Thyroid gland (tissue), 4 donors: ENCODE results near the gene CHAF1A. TPM values are rescaled to one million over a fixed set of nuclear protein-coding genes. Genes with fewer than 3 reads are reported as not detected.

Experiments used
- DNase-seq, 2 donors: peaks; one replicate each; pipeline ENCODE4 v3.0.0-alpha.2; 2019
- H3K27ac ChIP-seq, 3 donors: fragments of 200-600 bp; sonication (generic); 1 replicate in 2 of 3; 2 replicates in 1 of 3; pipeline ENCODE4 v1.5.1; 2016 to 2019; ENCODE audit warnings: mild to moderate bottlenecking in 1 of 3, moderate library complexity in 1 of 3
- H3K27me3 ChIP-seq: fragments of 200-600 bp; sonication (generic); one replicate; pipeline ENCODE4 v1.5.1; 2019
- H3K36me3 ChIP-seq, 2 donors: fragments of 200-600 bp; sonication (generic); one replicate each; pipeline ENCODE4 v1.5.1; 2016 to 2019
- H3K4me1 ChIP-seq, 2 donors: fragments of 200-600 bp; sonication (generic); one replicate each; pipeline ENCODE4 v1.5.1; 2017 to 2019
- H3K4me3 ChIP-seq, 3 donors: fragments of 200-600 bp; sonication (generic); replicated peaks in 1 of 3; 1 replicate in 2 of 3; 2 replicates in 1 of 3; pipeline ENCODE4 v1.5.1; 2016; ENCODE audit warnings: mild to moderate bottlenecking in 1 of 3
- H3K9me3 ChIP-seq: fragments of 200-600 bp; sonication (generic); one replicate; pipeline ENCODE4 v1.5.1; 2017
- CTCF ChIP-seq, 6 experiments: fragments of 200-600 bp in 3 of 6; fragments of 450-650 bp in 3 of 6; sonication (generic) in 3 of 6; IDR thresholded peaks; one replicate each; pipeline ENCODE4 v1.5.1; 2016 to 2019; ENCODE audit warnings: antibody characterized with exemption in 6 of 6, mild to moderate bottlenecking in 2 of 6, inconsistent platforms in 1 of 6, moderate library complexity in 1 of 6
- POLR2A ChIP-seq, 2 donors: fragments of 450-650 bp; IDR thresholded peaks; one replicate each; pipeline ENCODE4 v1.6.1; 2017; ENCODE audit warnings: antibody characterized with exemption in 2 of 2, mild to moderate bottlenecking in 2 of 2, moderate library complexity in 1 of 2
- WGBS, 2 donors: methylation state at CpG; one replicate each; pipeline ENCODE4 v1.1.5; 2017; 5-methylcytosine and 5-hydroxymethylcytosine counted together
- intact Hi-C: fragments of 100-400 bp; cut with DNase I; formaldehyde crosslinking; loops from one replicate; pipeline ENCODE4 v1.15.1; 2023
- microRNA-seq: library from miRNA; unstranded; fragments of <30 nt; microRNA quantifications from one replicate; pipeline ENCODE4, GENCODE V29; 2016
- small RNA-seq: library from RNA; depleted of rRNA; stranded (forward); fragments of <200 nt; gene quantifications from one replicate; pipeline ENCODE3, GENCODE V24; 2016
- total RNA-seq, 4 donors: library from RNA; depleted of rRNA; stranded (reverse); fragments of >200 nt; gene quantifications; one replicate each; pipeline ENCODE4 v1.2.3, GENCODE V29; 2016

CHAF1A gene
- total RNA-seq, 4 donors from 2014 or later, result 4.1 to 5.1 (median 4.4) TPM

DNA sequence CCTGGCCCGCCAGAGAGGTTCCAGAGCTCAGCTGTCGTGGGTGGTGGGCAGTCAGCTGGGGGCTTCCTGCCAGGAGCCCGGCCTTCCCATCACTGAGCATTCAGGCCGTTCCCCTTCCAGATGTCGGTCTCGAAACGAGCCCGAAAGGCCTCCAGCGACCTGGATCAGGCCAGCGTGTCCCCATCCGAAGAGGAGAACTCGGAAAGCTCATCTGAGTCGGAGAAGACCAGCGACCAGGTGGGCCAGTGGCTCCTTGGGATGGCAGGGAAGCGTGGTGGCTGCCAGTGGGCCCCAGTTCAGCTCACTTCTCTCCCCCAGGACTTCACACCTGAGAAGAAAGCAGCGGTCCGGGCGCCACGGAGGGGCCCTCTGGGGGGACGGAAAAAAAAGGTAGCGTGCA is 89.0 kb downstream of the CHAF1A start:
- Histone ChIP-seq H3K9me3 (no peaks in the 10 kb centered on the region), H3K4me3 (no peak overlapping the region), H3K27me3 (no peaks in the 10 kb centered on the region), H3K4me1 (no peaks in the 10 kb centered on the region), H3K27ac (no peak overlapping the region), H3K36me3 (peaks cover 33 to 64% of the 10 kb centered on the region in 2 donors)
- WGBS, 2 donors, result 93 to 98% methylated on average over 19 to 21 of the region's 21 CpGs
- DNase-seq, result no peak
- intact Hi-C loops, result no loop called here
- no peak for TF ChIP-seq POLR2A (IDR thresholded peaks at IDR 0.05)
- no peak for TF ChIP-seq CTCF (IDR thresholded peaks at IDR 0.05)

- intact Hi-C loops, result no loop called here
- H3K36me3 ChIP-seq, result peaks cover 36 to 72% of the 10 kb centered on the region in 2 donors
- no peak for TF ChIP-seq POLR2A (IDR thresholded peaks at IDR 0.05)
- no peak for TF ChIP-seq CTCF (IDR thresholded peaks at IDR 0.05)
- DNase-seq, result no peak
- H3K27ac ChIP-seq, result no peak overlapping the region
- 89 to 94% methylated on average over 3 of the region's 3 CpGs for WGBS, 2 donors
- H3K9me3 ChIP-seq, result no peaks in the 10 kb centered on the region
- H3K4me3 ChIP-seq, result no peak overlapping the region
- no peaks in the 10 kb centered on the region for H3K4me1 ChIP-seq
- no peaks in the 10 kb centered on the region for H3K27me3 ChIP-seq
Observed at GRCh38 chr19:4492337-4493103, 90.1 kb downstream of the CHAF1A start.

Small RNA genes lying within 50 kb of the gene (microRNA-seq; reads per million reads assigned to microRNA genes)
- not detected for gene MIR4746

Small RNA genes lying within 50 kb of the gene (small RNA-seq; reads per million reads assigned to genes)
- not detected for gene MIR4746

Other genes with a start within 250 kb of the CHAF1A start
- not detected for gene CREB3L3, start 249.0 kb upstream of the CHAF1A start, total RNA-seq
- gene SIRT6, start 220.1 kb upstream of the CHAF1A start, total RNA-seq, result 10 to 100 TPM; 11.9 to 39.3 (median 20.0) TPM
- 1 to 10 TPM in 1 of 4 donors, under 1 TPM in 3; 0.54 to 1.2 (median 0.77) TPM for gene ANKRD24, start 220.0 kb upstream of the CHAF1A start, total RNA-seq
- gene EBI3, start 173.1 kb upstream of the CHAF1A start, total RNA-seq, result 1 to 10 TPM in 3 of 4 donors, under 1 TPM in 1; 0.49 to 4.5 (median 2.0) TPM
- 10 to 100 TPM; 25.9 to 34.1 (median 31.3) TPM for gene YJU2, start 155.6 kb upstream of the CHAF1A start, total RNA-seq
- not detected for gene SHD, start 123.4 kb upstream of the CHAF1A start, total RNA-seq
- gene TMIGD2, start 100.3 kb upstream of the CHAF1A start, total RNA-seq, result not detected
- not detected for gene FSD1, start 98.0 kb upstream of the CHAF1A start, total RNA-seq
- gene STAP2, start 63.8 kb upstream of the CHAF1A start, total RNA-seq, result 10 to 100 TPM; 12.1 to 50.6 (median 29.7) TPM
- gene MPND, start 59.1 kb upstream of the CHAF1A start, total RNA-seq, result 10 to 100 TPM in 2 of 4 donors, 1 to 10 TPM in 2; 5.6 to 10.5 (median 9.3) TPM
- gene SH3GL1, start 2.1 kb upstream of the CHAF1A start, total RNA-seq, result 10 to 100 TPM; 33.1 to 42.4 (median 36.7) TPM
- gene UBXN6, start 55.2 kb downstream of the CHAF1A start, total RNA-seq, result 100 to 1,000 TPM in 2 of 4 donors, 10 to 100 TPM in 2; 90.1 to 187 (median 106) TPM
- gene HDGFL2, start 69.7 kb downstream of the CHAF1A start, total RNA-seq, result 10 to 100 TPM; 26.5 to 42.3 (median 28.4) TPM
- gene PLIN4, start 115.8 kb downstream of the CHAF1A start, total RNA-seq, result 1 to 10 TPM; 1.3 to 6.6 (median 3.7) TPM
- gene PLIN5, start 132.6 kb downstream of the CHAF1A start, total RNA-seq, result 10 to 100 TPM in 1 of 4 donors, 1 to 10 TPM in 3; 4.1 to 12.1 (median 7.8) TPM
- 1 to 10 TPM in 2 of 4 donors, under 1 TPM in 1, not detected in 1; 0.56 to 2.7 (median 2.0) TPM for gene LRG1, start 137.4 kb downstream of the CHAF1A start, total RNA-seq
- 1 to 10 TPM; 1.2 to 9.1 (median 4.2) TPM for gene SEMA6B, start 157.0 kb downstream of the CHAF1A start, total RNA-seq
- gene TNFAIP8L1, start 236.9 kb downstream of the CHAF1A start, total RNA-seq, result 1 to 10 TPM; 3.8 to 9.5 (median 7.8) TPM